GM23338 (cell line): ENCODE measurements around the gene GMPPA. TPM values are rescaled to one million over a fixed set of nuclear protein-coding genes. Genes with fewer than 3 reads are reported as not detected.

Experiments
- ATAC-seq: fragments of 200-7000 bp; cut with Tn5 transposase; 3 replicates; pipeline ENCODE4 v1.9.1; 2020
- DNase-seq: peaks from one replicate; pipeline ENCODE4 v3.0.0-alpha.2; 2015; ENCODE audit warnings: low spot score
- H2AFZ ChIP-seq: fragments of 200-600 bp; sonication (generic); 2 replicates; pipeline ENCODE4 v1.8.0; 2016; ENCODE audit warnings: antibody characterized with exemption, mild to moderate bottlenecking, moderate library complexity
- H3F3A ChIP-seq: fragments of 200-600 bp; sonication (generic); replicated peaks from 2 replicates; pipeline ENCODE4 v1.8.0; 2017; ENCODE audit warnings: antibody characterized with exemption, mixed run types, low read depth
- H3K27ac ChIP-seq: fragments of 200-600 bp; sonication (generic); 2 replicates; pipeline ENCODE4 v1.6.1; 2016; ENCODE audit warnings: low read depth
- H3K27me3 ChIP-seq: fragments of 200-600 bp; sonication (generic); 2 replicates; pipeline ENCODE4 v1.8.0; 2016; ENCODE audit warnings: mild to moderate bottlenecking, mixed run types, moderate library complexity; ENCODE audit not compliant: insufficient read depth
- H3K36me3 ChIP-seq: fragments of 200-600 bp; sonication (generic); 2 replicates; pipeline ENCODE4 v1.8.0; 2016; ENCODE audit warnings: mild to moderate bottlenecking; ENCODE audit not compliant: insufficient read depth
- H3K4me1 ChIP-seq: fragments of 200-600 bp; sonication (generic); 2 replicates; pipeline ENCODE4 v1.8.0; 2016; ENCODE audit warnings: mild to moderate bottlenecking, moderate library complexity; ENCODE audit not compliant: insufficient read depth
- H3K4me2 ChIP-seq: fragments of 200-600 bp; sonication (generic); 2 replicates; pipeline ENCODE4 v1.7.1; 2017; ENCODE audit warnings: mixed run types
- H3K4me3 ChIP-seq: fragments of 200-600 bp; sonication (generic); 2 replicates; pipeline ENCODE4 v1.6.1; 2016; ENCODE audit warnings: mixed run types
- H3K79me2 ChIP-seq: fragments of 200-600 bp; sonication (generic); replicated peaks from 2 replicates; pipeline ENCODE4 v1.8.0; 2017; ENCODE audit warnings: mild to moderate bottlenecking; ENCODE audit not compliant: insufficient read depth
- H3K9me2 ChIP-seq: fragments of 200-600 bp; sonication (generic); 2 replicates; pipeline ENCODE4 v1.8.0; 2017; ENCODE audit not compliant: insufficient read depth
- H4K20me1 ChIP-seq: fragments of 200-600 bp; sonication (generic); replicated peaks from 2 replicates; pipeline ENCODE4 v1.8.0; 2017; ENCODE audit warnings: mild to moderate bottlenecking; ENCODE audit not compliant: insufficient read depth
- H3K27ac Mint-ChIP-seq: 2 replicates; pipeline ENCODE4 v1.8.0; 2020; ENCODE audit warnings: inconsistent platforms, mild to moderate bottlenecking, moderate library complexity, mixed read lengths
- H3K27me3 Mint-ChIP-seq: 3 replicates; pipeline ENCODE4 v1.8.0; 2022; ENCODE audit warnings: low read depth, mild to moderate bottlenecking, moderate library complexity, mixed read lengths, inconsistent platforms; ENCODE audit not compliant: insufficient read depth, poor library complexity
- H3K36me3 Mint-ChIP-seq: 3 replicates; pipeline ENCODE4 v1.8.0; 2021; ENCODE audit warnings: low read depth, mild to moderate bottlenecking, inconsistent platforms, moderate library complexity, mixed read lengths
- H3K4me1 Mint-ChIP-seq: 3 replicates; pipeline ENCODE4 v1.8.0; 2020; ENCODE audit warnings: mild to moderate bottlenecking, inconsistent platforms, mixed read lengths
- H3K4me3 Mint-ChIP-seq: 3 replicates; pipeline ENCODE4 v1.8.0; 2021; ENCODE audit warnings: moderate library complexity, mild to moderate bottlenecking, inconsistent platforms, mixed read lengths
- H3K9me3 Mint-ChIP-seq: 3 replicates; pipeline ENCODE4 v1.8.0; 2020; ENCODE audit warnings: moderate library complexity, mild to moderate bottlenecking, inconsistent platforms, mixed read lengths
- EZH2 ChIP-seq: fragments of 200-600 bp; sonication (generic); IDR thresholded peaks from one replicate; pipeline ENCODE4 v1.8.0; 2017; ENCODE audit warnings: antibody characterized with exemption, mild to moderate bottlenecking, low read depth; ENCODE audit not compliant: unreplicated experiment
- EZH2phosphoT487 ChIP-seq: fragments of 200-600 bp; sonication (generic); IDR thresholded peaks from one replicate; pipeline ENCODE4 v1.8.1; 2018; ENCODE audit warnings: antibody characterized with exemption; ENCODE audit not compliant: unreplicated experiment
- JUNB ChIP-seq: IDR thresholded peaks from one replicate; pipeline ENCODE4 v1.6.1; 2016; ENCODE audit warnings: antibody characterized with exemption; ENCODE audit not compliant: unreplicated experiment
- STAT1 ChIP-seq: IDR thresholded peaks from one replicate; pipeline ENCODE4 v1.6.1; 2016; ENCODE audit warnings: antibody characterized with exemption; ENCODE audit not compliant: unreplicated experiment
- ZNF331 ChIP-seq: fragments of 250-450 bp; sonication (Bioruptor Pico); IDR thresholded peaks from 2 replicates; pipeline ENCODE4 v1.5.0; 2020; ENCODE audit warnings: low read depth, mild to moderate bottlenecking, moderate library complexity
- polyA plus RNA-seq: library from polyadenylated mRNA; unstranded; fragments of >200 nt; fragmentation: Nextera tagmentation; extraction: Ambion mirVana; gene quantifications from 2 replicates; pipeline ENCODE4 v1.2.1, GENCODE V29; 2016
- total RNA-seq: library from RNA; depleted of rRNA; stranded (reverse); fragments of >200 nt; shearing (Covaris generic); gene quantifications from 2 replicates; pipeline ENCODE4 v1.2.3, GENCODE V29; 2014
- TF ChIP-seq, protein P1 (sequence below): fragments of 250-450 bp; sonication (Bioruptor Pico); IDR thresholded peaks from 2 replicates; pipeline ENCODE4 v1.5.0; 2020; ENCODE audit warnings: mild to moderate bottlenecking, moderate library complexity
- TF ChIP-seq, protein P2 (sequence below): IDR thresholded peaks from one replicate; pipeline ENCODE4 v1.6.1; 2018; ENCODE audit warnings: antibody characterized with exemption; ENCODE audit not compliant: unreplicated experiment

GMPPA gene
- total and polyA plus RNA-seq, 2 experiments from 2014 or later = 27.0 to 33.8 TPM

DNA sequence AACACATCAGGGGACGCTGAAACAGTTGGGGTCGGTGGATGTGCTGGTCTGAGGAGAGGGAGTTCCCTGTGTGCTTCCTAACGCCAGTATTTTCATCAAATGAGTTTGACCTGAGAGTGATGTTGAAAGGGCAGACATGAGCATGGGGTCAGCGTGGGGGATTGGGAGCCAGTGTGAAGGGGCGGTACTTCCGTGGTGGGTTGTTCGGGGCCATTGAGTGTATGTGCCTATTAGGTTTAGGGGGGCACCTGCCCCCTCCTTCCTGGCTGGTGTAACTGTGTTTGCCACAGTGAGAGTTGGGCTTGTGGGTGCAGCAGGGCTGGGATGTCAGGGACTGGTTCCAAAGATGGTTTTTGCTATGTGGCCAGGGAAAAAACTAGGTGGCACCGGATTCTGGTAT, 39.7 kb upstream of the GMPPA start:
- no peak overlapping the region for H3K27ac ChIP-seq
- ATAC-seq = no peak
- no peak for DNase-seq
- no peak overlapping the region for H2AFZ ChIP-seq
- no peaks in the 10 kb centered on the region for H3K27me3 ChIP-seq
- H3K79me2 ChIP-seq = no peaks in the 10 kb centered on the region
- no peaks in the 10 kb centered on the region for H3K9me2 ChIP-seq
- peaks cover 4% of the 10 kb centered on the region; the same call in 1 of the 2 replicates for H3F3A ChIP-seq
- Mint-ChIP-seq H3K4me1 (peaks cover 38% of the 10 kb centered on the region), H3K4me3 (no peak overlapping the region), H3K36me3 (peaks cover 11% of the 10 kb centered on the region), H3K27me3 (peaks cover 16% of the 10 kb centered on the region), H3K9me3 (no peaks in the 10 kb centered on the region), H3K27ac (no peak overlapping the region)
- peaks cover 24% of the 10 kb centered on the region for H3K4me1 ChIP-seq
- no peaks in the 10 kb centered on the region for H4K20me1 ChIP-seq
- H3K36me3 ChIP-seq = no peaks in the 10 kb centered on the region
- no peak overlapping the region for H3K4me3 ChIP-seq
- TF ChIP-seq ZNF331 (CRISPR knock-in tag) (no peak), EZH2 (no peak), JUNB (no peak), STAT1 (no peak), EZH2phosphoT487 (no peak)
- TF ChIP-seq, protein P1, sequence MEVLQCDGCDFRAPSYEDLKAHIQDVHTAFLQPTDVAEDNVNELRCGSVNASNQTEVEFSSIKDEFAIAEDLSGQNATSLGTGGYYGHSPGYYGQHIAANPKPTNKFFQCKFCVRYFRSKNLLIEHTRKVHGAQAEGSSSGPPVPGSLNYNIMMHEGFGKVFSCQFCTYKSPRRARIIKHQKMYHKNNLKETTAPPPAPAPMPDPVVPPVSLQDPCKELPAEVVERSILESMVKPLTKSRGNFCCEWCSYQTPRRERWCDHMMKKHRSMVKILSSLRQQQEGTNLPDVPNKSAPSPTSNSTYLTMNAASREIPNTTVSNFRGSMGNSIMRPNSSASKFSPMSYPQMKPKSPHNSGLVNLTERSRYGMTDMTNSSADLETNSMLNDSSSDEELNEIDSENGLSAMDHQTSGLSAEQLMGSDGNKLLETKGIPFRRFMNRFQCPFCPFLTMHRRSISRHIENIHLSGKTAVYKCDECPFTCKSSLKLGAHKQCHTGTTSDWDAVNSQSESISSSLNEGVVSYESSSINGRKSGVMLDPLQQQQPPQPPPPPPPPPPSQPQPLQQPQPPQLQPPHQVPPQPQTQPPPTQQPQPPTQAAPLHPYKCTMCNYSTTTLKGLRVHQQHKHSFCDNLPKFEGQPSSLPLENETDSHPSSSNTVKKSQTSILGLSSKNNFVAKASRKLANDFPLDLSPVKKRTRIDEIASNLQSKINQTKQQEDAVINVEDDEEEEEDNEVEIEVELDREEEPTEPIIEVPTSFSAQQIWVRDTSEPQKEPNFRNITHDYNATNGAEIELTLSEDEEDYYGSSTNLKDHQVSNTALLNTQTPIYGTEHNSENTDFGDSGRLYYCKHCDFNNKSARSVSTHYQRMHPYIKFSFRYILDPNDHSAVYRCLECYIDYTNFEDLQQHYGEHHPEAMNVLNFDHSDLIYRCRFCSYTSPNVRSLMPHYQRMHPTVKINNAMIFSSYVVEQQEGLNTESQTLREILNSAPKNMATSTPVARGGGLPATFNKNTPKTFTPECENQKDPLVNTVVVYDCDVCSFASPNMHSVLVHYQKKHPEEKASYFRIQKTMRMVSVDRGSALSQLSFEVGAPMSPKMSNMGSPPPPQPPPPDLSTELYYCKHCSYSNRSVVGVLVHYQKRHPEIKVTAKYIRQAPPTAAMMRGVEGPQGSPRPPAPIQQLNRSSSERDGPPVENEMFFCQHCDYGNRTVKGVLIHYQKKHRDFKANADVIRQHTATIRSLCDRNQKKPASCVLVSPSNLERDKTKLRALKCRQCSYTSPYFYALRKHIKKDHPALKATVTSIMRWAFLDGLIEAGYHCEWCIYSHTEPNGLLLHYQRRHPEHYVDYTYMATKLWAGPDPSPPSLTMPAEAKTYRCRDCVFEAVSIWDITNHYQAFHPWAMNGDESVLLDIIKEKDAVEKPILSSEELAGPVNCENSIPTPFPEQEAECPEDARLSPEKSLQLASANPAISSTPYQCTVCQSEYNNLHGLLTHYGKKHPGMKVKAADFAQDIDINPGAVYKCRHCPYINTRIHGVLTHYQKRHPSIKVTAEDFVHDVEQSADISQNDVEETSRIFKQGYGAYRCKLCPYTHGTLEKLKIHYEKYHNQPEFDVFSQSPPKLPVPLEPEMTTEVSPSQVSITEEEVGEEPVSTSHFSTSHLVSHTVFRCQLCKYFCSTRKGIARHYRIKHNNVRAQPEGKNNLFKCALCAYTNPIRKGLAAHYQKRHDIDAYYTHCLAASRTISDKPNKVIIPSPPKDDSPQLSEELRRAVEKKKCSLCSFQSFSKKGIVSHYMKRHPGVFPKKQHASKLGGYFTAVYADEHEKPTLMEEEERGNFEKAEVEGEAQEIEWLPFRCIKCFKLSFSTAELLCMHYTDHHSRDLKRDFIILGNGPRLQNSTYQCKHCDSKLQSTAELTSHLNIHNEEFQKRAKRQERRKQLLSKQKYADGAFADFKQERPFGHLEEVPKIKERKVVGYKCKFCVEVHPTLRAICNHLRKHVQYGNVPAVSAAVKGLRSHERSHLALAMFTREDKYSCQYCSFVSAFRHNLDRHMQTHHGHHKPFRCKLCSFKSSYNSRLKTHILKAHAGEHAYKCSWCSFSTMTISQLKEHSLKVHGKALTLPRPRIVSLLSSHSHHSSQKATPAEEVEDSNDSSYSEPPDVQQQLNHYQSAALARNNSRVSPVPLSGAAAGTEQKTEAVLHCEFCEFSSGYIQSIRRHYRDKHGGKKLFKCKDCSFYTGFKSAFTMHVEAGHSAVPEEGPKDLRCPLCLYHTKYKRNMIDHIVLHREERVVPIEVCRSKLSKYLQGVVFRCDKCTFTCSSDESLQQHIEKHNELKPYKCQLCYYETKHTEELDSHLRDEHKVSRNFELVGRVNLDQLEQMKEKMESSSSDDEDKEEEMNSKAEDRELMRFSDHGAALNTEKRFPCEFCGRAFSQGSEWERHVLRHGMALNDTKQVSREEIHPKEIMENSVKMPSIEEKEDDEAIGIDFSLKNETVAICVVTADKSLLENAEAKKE (CRISPR knock-in tag) = no peak
- TF ChIP-seq, protein P2, sequence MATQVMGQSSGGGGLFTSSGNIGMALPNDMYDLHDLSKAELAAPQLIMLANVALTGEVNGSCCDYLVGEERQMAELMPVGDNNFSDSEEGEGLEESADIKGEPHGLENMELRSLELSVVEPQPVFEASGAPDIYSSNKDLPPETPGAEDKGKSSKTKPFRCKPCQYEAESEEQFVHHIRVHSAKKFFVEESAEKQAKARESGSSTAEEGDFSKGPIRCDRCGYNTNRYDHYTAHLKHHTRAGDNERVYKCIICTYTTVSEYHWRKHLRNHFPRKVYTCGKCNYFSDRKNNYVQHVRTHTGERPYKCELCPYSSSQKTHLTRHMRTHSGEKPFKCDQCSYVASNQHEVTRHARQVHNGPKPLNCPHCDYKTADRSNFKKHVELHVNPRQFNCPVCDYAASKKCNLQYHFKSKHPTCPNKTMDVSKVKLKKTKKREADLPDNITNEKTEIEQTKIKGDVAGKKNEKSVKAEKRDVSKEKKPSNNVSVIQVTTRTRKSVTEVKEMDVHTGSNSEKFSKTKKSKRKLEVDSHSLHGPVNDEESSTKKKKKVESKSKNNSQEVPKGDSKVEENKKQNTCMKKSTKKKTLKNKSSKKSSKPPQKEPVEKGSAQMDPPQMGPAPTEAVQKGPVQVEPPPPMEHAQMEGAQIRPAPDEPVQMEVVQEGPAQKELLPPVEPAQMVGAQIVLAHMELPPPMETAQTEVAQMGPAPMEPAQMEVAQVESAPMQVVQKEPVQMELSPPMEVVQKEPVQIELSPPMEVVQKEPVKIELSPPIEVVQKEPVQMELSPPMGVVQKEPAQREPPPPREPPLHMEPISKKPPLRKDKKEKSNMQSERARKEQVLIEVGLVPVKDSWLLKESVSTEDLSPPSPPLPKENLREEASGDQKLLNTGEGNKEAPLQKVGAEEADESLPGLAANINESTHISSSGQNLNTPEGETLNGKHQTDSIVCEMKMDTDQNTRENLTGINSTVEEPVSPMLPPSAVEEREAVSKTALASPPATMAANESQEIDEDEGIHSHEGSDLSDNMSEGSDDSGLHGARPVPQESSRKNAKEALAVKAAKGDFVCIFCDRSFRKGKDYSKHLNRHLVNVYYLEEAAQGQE = no peak
- no peak overlapping the region for H3K4me2 ChIP-seq
